Tibial nerve (tissue), 4 donors: ENCODE measurements around the gene EGF.

Experiments used
- EP300 ChIP-seq, 2 donors: sonication (generic); formaldehyde crosslinking; IDR thresholded peaks; one replicate each; pipeline ENCODE4 v1.6.1; 2017; ENCODE audit warnings: antibody characterized with exemption in 2 of 2, mild to moderate bottlenecking in 1 of 2
- POLR2A ChIP-seq, 2 donors: fragments of 450-650 bp; IDR thresholded peaks; one replicate each; pipeline ENCODE4 v1.6.1; 2017; ENCODE audit warnings: antibody characterized with exemption in 2 of 2, mild to moderate bottlenecking in 2 of 2, moderate library complexity in 2 of 2
- TF ChIP-seq, protein P1 (sequence below), 5 experiments: fragments of 200-600 bp in 3 of 5; fragments of 450-650 bp in 2 of 5; sonication (generic) in 3 of 5; IDR thresholded peaks; one replicate each; pipeline ENCODE4 v1.5.1; 2016 to 2019; ENCODE audit warnings: antibody characterized with exemption in 5 of 5, mild to moderate bottlenecking in 3 of 5, moderate library complexity in 2 of 5

- TF ChIP-seq, protein P1, sequence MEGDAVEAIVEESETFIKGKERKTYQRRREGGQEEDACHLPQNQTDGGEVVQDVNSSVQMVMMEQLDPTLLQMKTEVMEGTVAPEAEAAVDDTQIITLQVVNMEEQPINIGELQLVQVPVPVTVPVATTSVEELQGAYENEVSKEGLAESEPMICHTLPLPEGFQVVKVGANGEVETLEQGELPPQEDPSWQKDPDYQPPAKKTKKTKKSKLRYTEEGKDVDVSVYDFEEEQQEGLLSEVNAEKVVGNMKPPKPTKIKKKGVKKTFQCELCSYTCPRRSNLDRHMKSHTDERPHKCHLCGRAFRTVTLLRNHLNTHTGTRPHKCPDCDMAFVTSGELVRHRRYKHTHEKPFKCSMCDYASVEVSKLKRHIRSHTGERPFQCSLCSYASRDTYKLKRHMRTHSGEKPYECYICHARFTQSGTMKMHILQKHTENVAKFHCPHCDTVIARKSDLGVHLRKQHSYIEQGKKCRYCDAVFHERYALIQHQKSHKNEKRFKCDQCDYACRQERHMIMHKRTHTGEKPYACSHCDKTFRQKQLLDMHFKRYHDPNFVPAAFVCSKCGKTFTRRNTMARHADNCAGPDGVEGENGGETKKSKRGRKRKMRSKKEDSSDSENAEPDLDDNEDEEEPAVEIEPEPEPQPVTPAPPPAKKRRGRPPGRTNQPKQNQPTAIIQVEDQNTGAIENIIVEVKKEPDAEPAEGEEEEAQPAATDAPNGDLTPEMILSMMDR (IDR thresholded peaks at IDR 0.05): no peak
- TF ChIP-seq EP300 (IDR thresholded peaks at IDR 0.05) (no peak), POLR2A (IDR thresholded peaks at IDR 0.05) (no peak)
Observed at GRCh38 chr4:110055158-110055768, 142.6 kb downstream of the EGF start.
